Neural progenitor cell (in vitro differentiated cells): ENCODE data around the gene CIDEC.
"Not testable (repeated sequence)": the region's sequence is repeated elsewhere in the genome, so short reads cannot be mapped to it uniquely, and the experiment has no call there.

Source experiments
- EZH2 ChIP-seq: fragments of 200-600 bp; sonication (generic); IDR thresholded peaks from 2 replicates; pipeline ENCODE4 v1.6.1; 2017; ENCODE audit warnings: antibody characterized with exemption, mild to moderate bottlenecking, moderate library complexity
- EZH2phosphoT487 ChIP-seq: fragments of 200-600 bp; sonication (generic); IDR thresholded peaks from 2 replicates; pipeline ENCODE4 v1.6.1; 2017; ENCODE audit warnings: antibody characterized with exemption
- TF ChIP-seq, protein P1 (sequence below): fragments of 200-600 bp; sonication (generic); IDR thresholded peaks from 2 replicates; pipeline ENCODE4 v1.5.1; 2017; ENCODE audit warnings: antibody characterized with exemption, mild to moderate bottlenecking

GRCh38 chr3:9847870-9848269, 32.2 kb downstream of the CIDEC start:
- TF ChIP-seq, protein P1, sequence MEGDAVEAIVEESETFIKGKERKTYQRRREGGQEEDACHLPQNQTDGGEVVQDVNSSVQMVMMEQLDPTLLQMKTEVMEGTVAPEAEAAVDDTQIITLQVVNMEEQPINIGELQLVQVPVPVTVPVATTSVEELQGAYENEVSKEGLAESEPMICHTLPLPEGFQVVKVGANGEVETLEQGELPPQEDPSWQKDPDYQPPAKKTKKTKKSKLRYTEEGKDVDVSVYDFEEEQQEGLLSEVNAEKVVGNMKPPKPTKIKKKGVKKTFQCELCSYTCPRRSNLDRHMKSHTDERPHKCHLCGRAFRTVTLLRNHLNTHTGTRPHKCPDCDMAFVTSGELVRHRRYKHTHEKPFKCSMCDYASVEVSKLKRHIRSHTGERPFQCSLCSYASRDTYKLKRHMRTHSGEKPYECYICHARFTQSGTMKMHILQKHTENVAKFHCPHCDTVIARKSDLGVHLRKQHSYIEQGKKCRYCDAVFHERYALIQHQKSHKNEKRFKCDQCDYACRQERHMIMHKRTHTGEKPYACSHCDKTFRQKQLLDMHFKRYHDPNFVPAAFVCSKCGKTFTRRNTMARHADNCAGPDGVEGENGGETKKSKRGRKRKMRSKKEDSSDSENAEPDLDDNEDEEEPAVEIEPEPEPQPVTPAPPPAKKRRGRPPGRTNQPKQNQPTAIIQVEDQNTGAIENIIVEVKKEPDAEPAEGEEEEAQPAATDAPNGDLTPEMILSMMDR, result not testable (repeated sequence)
- TF ChIP-seq EZH2phosphoT487, EZH2: not testable (repeated sequence)
